ENCODE results near the gene TGFB1I1.
A peak's percentile ranks its signal among the peaks of the same experiment; 100 is the strongest.
"Not testable (repeated sequence)": the region's sequence is repeated elsewhere in the genome, so short reads cannot be mapped to it uniquely, and the experiment has no call there.

TGFB1I1 gene

DNA sequence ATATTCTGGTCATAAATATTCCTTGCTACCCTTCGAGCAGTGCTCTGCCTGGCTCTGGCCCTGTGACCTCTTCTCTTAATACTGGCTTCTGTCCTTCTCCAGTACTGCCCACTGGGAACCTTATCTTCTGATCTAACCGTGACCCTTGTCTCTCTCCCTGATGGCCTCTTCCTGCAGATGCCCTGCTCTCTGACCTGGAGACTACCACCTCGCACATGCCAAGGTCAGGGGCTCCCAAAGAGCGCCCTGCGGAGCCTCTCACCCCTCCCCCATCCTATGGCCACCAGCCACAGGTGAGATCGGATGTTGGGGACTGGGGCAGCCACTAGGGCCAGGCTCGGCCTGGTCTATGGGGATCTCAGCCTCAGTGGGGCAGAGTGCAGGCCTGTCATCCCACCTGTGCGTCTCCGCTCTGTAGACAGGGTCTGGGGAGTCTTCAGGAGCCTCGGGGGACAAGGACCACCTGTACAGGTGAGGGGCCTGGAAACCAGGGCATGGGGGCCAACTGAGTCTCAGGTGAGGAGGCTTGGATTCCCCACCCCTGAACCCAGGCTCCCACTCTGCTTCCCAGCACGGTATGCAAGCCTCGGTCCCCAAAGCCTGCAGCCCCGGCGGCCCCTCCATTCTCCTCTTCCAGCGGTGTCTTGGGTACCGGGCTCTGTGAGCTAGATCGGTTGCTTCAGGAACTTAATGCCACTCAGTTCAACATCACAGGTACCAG is 1.5 kb downstream of the TGFB1I1 start:
- no peak for DNase-seq

DNA sequence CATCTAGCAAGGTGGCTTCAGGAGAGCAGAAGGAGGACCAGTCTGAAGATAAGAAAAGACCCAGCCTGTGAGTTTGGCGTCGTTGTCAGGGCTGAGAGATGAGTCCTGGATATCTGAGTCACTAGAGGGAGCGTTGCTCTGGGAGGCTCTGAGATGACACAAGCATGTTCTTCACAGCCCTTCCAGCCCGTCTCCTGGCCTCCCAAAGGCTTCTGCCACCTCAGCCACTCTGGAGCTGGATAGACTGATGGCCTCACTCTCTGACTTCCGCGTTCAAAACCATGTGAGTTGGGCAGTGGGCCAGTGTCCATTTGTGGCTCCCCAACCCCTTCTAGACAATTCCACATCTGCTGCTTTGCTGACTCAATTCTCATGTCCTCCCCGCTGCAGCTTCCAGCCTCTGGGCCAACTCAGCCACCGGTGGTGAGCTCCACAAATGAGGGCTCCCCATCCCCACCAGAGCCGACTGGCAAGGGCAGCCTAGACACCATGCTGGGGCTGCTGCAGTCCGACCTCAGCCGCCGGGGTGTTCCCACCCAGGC is 2.3 kb downstream of the TGFB1I1 start:
- DNase-seq, result no peak

DNA sequence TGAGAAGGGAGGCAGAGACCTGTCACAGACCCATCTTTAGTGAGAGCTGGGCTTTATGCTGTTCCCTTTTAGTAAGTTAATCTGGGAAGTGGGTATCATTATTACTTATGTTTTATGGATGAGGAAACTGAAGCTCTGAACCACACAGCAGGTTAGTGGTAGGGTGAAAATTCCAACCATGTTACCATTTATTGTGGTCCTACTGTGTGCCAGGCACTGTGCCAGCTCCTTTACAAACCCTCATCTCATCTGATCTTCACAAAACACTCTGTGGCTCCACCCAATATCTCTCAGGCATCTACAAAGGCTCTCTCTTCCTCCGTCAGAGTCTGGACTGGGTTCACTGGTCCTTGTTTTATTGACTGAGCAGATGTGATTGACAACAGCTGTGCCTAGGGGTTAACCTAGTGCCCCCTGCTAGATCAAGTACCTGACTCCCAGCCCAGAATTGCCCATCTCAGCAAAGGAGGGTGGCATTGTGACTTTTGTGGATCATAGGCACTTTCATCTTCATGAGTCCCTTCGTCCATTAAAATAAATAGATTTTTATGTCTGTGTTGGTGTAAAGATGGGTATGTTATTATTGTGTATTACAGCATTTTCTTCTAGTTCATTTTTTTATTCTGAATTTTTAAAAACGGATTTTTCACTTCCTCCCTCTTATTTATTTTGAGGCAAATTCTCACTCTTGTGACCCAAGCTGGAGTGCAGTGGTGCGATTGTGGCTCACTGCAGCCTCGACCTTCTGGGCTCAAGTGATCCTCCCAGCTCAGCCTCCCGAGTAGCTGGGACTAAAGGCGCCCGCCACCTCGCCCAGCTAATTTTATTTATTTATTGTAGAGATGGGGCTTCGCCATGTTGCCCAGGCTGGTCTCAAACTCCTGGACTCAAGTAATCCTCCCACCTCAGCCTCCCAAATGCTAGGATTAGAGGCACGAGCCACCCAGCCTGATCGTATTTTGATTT is 3.1 kb downstream of the TGFB1I1 start:
- no peak for DNase-seq

DNA sequence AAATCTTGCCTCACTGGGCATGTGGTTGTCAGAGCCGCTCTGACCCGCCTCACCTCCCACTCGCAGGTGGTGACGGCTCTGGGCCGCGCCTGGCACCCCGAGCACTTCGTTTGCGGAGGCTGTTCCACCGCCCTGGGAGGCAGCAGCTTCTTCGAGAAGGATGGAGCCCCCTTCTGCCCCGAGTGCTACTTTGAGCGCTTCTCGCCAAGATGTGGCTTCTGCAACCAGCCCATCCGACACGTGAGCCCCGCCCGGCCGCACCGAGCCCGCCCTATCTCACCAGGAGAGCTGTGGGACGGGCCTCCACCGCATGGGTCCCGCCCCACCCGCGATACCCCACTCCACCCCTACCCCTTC is 4.0 kb downstream of the TGFB1I1 start:
- DNase-seq, result no peak

DNA sequence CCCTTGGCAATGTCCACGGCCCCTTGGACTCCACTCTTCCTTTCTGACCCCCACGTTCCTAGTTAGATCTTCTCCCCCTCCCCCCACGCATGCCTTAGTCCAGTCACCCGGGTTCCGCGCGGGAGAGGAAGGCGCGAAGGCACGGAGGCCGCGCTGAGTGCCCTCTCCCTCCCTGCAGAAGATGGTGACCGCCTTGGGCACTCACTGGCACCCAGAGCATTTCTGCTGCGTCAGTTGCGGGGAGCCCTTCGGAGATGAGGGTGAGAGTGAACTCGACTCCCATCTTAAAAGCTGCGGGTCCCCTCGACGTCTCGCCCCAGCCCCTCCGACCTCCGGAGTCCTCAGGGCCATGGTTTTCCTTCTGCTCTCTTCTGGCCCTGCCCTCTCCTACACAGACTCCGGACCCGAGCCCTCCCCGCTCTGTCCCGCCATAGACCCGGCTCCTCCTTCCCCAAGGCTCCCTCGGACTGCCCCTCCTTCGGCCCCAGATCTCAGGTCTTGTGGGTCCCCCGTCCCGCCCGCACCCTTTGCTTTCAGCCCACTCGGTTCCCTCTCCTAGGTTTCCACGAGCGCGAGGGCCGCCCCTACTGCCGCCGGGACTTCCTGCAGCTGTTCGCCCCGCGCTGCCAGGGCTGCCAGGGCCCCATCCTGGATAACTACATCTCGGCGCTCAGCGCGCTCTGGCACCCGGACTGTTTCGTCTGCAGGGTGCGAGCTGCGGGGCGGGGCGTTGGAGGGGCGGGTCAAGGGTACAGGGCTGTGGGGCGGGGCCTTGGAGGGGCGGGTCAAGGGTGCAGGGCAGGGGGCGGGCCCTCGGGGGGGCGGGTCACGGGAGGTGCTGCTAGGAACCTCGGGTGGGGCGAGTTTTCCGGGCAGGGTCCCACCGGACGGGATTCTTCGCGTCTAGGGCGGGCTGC is 4.6 kb downstream of the TGFB1I1 start:
- DNase-seq, result no peak

DNA sequence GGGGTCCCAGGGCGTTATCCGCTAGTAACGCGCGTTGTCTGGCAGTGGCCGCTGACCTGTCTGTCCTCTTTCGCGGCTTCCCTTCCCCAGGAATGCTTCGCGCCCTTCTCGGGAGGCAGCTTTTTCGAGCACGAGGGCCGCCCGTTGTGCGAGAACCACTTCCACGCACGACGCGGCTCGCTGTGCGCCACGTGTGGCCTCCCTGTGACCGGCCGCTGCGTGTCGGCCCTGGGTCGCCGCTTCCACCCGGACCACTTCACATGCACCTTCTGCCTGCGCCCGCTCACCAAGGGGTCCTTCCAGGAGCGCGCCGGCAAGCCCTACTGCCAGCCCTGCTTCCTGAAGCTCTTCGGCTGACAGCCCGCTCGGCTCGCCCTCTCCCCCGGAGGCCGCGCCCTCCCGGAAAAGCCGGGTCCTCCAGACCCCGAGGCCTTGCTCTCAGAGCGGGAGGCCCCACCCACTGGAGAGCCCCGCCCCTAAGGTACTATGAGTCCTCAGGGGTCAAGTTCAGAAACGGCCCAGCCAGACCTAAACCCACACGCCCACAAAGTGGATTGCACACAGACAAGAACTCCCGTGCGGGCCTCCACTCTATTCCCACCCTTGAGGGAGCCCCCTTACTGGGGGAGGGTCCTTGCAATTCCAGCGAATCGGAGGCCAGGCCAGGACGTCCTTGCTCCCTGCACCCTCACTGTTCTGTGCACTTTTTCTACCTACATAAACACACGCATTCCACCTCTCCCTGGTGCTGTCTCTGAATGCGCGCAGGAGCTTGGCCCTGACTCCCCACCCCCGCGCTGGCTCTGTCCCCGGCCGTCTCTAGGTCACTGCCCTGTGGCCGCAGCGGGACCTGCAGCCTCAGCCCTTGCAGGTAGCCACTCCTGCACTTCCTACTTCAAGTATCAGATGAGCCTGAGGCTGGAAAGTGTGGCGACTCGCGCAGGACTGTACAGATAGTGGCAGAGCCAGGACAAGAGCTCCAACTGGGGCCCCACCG is 5.6 kb downstream of the TGFB1I1 start:
- DNase-seq, result no peak

DNA sequence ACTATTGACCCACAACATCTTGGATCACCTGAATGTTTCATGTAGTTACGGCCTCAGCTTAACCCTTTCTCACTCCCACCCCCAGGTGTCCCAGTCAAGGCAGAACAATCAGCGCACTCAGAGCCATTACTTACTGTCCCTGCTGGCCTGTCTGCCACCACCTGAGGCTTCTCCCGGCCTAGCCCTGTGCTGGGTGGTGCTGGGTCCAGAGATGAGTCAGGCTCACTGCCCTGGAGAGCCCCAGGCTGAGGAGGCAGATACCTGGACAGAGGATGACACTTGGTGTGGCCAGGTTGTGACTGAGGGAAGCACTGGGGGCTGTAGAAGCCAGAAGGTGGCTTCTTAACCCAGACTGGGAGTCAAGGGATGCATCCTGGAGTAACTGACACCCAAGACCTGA is 7.0 kb downstream of the TGFB1I1 start:
- DNase-seq, result no peak

DNA sequence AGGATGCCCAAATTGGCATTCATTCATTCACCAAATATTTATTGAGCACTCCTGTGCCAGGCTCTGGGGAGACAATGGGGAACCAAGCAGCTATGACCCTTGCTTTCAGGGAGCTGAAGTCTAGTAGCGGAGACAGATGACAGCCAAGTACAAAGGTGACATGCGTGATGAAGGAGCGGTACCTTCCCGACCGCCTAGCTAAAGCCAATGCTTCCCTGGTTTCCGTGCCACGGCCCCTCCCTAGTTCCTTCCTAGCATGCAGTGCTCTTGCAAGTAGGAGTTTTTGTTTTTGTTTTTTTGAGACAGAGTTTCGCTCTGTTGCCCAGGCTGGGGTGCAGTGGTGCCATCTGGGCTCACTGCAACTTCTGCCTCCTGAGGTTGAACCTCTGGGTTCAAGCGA is 7.8 kb downstream of the TGFB1I1 start:
- DNase-seq, result no peak

DNA sequence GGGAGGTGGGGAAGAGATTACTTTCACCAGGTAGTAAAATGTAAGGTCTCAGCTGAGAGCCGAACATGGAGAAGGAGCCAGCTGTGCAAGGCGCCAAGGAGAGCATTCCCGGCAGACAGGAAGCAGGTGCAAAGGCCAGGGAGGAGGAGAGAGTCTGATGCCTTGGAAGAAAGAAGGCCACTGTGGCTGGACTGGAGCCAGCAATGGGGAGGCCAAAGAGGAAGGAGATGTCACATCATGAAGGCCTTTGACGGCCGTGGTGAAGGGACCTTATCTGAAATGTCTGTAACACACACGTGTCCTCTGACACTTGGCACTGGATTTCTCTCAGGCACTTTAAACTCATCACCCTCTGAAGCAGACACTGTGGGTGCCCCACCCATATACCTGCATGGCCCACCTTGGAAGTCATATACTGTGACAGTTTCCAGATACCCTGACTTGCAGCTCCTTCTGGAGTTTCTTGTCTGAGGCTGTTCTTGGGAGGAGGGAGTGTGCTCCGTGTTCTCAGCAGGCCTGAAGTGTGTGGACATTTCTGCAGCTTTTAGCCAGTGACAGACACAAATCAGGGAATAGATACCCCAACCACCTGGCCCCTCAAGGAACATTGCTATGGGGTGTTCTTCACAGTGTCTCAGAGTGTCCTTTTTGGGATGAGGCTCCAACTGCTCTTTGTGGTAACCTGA is 9.0 kb downstream of the TGFB1I1 start:
- DNase-seq, result no peak

DNA sequence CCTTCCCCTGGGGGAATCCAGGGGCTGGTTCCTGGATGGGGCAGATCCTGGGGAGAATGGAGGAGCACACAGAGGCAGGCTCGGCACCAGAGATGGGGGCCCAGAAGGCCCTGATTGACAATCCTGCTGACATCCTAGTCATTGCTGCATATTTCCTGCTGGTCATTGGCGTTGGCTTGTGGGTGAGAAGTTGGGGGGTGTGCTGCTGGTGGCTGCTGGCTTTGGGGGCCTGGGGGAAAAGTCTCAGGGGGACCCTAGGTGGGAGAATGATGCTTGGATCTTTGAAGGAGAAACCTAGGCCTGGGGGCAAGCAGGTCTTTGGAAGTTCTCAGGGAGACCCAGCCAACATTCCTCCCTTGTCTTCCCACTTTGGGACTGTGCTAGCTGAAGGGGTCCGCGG is 11.1 kb downstream of the TGFB1I1 start, which contains the start of gene SLC5A2:
TSS of gene SLC5A2 (plus strand) at position 43 of the 400 bp plus-strand sequence. CDS start at position 57, 14 bp downstream.
- DNase-seq, result no peak

DNA sequence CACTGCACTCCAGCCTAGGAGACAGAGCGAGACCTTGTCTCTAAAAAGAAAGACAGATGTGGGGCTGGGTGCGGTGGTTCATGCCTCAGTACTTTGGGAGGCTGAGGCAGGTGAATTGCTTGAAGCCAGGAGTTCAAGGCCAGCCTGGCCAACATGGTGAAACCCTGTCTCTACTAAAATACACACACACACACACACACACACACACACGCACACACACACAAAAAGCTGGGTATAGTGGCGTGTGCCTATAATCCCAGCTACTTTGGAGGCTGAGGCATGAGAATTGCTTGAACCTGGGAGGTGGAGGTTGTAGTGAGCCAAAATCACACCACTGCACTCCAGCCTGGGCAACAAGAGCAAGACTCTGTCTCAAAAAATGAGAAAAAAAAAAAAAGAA is 12.1 kb downstream of the TGFB1I1 start:
- DNase-seq, result not testable (repeated sequence)

DNA sequence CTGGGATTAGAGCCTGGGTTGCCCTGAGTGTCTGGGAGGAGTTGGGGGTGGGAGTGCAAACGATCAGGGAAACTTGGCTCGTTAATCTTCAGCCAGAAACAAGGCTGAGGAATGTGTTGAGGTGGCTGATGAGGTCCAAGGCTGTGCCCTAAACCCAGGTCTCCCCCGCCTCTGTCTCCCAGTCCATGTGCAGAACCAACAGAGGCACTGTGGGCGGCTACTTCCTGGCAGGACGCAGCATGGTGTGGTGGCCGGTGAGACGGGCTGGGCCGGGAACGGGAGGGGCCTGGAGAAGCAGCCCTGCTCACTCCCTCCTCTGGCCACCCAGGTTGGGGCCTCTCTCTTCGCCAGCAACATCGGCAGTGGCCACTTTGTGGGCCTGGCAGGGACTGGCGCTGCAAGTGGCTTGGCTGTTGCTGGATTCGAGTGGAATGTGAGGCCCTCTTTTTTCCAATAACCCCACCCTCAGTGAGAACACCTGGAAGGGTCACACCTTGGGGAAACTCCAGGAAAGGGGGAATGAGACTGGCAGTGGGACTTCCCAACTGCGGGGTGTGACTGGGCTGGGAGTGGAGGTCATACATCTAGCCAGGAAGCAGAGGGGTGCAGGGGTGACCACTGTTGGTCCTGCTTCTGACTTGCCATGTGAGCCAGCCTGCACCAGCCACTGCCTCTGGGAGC is 12.7 kb downstream of the TGFB1I1 start:
- no peak for DNase-seq

DNA sequence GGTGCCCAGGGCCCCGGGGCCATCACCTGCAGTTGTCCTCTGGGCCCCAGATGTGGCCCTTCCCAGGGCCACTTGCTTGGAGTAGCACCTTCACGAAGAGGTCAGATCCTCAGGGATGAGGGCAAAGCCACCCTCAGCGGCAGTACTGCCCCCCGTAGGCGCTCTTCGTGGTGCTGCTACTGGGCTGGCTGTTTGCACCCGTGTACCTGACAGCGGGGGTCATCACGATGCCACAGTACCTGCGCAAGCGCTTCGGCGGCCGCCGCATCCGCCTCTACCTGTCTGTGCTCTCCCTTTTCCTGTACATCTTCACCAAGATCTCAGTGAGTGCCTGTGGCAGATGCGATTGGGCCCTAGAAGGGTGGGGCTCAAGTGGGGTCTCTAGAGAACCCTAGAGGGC is 13.6 kb downstream of the TGFB1I1 start:
- no peak for DNase-seq

DNA sequence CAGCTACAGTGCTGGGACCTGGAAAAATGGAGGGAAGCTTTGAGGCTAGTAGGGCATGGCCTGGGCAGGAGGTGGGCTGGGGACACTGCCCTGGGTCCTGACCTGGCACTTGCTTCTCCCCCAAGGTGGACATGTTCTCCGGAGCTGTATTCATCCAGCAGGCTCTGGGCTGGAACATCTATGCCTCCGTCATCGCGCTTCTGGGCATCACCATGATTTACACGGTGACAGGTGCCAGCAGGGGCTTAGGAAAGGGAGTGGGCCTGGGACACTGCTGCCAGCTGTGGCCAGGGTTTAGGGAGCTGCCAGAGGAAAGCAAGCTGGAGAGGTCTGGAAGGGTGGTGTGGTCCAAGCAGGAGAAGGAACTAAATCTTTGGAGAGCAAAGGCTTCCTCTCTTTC is 14.1 kb downstream of the TGFB1I1 start:
- DNase-seq, result no peak

DNA sequence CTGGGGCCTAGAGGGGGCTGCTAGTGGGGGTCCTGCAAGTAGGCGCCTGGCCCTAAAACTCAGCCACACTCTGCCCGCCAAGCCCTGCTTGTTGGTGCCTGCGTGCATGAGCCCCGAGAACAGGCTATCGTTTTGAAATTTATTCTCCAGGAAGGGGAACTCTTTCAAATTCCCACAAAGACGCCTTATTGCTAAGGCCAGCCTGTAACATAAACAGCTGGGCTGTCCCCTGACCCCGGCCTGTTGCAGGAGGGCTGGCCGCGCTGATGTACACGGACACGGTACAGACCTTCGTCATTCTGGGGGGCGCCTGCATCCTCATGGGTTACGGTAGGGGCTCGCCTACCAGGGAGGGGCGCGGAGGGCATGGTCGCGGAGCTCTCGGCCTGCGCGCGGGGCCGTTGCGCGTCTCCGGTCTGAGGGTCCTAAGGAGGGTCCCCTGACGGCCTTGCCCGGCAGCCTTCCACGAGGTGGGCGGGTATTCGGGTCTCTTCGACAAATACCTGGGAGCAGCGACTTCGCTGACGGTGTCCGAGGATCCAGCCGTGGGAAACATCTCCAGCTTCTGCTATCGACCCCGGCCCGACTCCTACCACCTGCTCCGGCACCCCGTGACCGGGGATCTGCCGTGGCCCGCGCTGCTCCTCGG is 15.2 kb downstream of the TGFB1I1 start:
- DNase-seq, result no peak

DNA sequence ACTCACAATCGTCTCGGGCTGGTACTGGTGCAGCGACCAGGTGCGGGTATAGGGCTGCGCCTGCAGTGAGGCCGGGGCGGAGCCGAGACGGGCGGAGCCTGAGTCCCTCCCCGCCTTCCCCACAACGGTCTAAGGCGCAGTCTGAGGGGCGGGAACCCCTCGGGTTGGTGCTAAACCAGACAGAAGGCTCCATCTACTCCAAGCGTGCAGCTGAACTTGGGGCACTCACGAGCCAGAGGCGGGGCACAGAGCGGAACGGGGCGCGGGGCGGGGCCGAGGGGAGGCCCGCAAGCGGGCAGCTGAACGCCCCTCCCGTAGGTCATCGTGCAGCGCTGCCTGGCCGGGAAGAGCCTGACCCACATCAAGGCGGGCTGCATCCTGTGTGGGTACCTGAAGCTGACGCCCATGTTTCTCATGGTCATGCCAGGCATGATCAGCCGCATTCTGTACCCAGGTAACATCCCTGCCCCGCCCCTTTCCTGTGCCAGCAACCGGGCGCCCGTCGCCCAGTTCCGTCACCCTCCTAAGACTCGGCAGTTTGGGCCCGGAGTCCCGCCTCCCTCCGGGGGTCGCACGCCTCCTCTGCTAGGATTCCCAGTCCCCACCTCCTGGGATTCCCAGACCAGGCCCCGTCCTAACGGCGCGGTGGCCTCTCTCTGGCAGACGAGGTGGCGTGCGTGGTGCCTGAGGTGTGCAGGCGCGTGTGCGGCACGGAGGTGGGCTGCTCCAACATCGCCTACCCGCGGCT is 15.9 kb downstream of the TGFB1I1 start:
- DNase-seq, result peak; percentile 48

DNA sequence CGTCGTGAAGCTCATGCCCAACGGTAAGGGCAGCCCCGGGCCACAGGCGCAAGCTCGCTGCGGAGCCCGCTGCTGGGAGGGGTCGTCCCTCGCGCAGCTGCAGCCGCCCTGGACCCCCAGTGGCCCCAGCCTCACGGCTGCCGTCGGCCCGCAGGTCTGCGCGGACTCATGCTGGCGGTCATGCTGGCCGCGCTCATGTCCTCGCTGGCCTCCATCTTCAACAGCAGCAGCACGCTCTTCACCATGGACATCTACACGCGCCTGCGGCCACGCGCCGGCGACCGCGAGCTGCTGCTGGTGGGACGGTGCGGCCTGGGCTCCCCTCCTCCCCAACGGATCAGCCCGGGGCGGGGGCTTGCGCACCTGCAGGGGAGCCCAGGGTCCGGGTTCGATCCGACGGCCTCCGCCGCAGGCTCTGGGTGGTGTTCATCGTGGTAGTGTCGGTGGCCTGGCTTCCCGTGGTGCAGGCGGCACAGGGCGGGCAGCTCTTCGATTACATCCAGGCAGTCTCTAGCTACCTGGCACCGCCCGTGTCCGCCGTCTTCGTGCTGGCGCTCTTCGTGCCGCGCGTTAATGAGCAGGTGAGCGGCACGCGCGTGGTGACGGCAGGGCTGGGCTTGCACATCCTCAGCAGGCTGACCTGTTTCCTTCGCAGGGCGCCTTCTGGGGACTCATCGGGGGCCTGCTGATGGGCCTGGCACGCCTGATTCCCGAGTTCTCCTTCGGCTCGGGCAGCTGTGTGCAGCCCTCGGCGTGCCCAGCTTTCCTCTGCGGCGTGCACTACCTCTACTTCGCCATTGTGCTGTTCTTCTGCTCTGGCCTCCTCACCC is 16.7 kb downstream of the TGFB1I1 start:
- no peak for DNase-seq

DNA sequence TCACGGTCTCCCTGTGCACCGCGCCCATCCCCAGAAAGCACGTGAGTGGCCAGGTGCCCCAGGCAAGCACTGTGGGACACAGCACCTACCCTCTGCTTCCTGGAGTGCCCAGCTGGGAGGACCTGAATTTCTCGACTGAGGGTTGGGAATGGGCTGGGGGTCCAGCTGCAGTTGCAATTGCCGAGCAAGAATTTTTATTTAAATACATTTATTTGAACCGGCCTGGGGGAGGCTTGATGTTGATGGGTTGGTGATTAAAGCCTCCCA is 17.3 kb downstream of the TGFB1I1 start:
- no peak for DNase-seq
